ENCODE data around the gene ZNF624. TPM values are rescaled to one million over a fixed set of nuclear protein-coding genes. Genes with fewer than 3 reads are reported as not detected.

ZNF624 gene
- total RNA-seq, 1 donor from 2014 or later: 1.2 TPM

DNA sequence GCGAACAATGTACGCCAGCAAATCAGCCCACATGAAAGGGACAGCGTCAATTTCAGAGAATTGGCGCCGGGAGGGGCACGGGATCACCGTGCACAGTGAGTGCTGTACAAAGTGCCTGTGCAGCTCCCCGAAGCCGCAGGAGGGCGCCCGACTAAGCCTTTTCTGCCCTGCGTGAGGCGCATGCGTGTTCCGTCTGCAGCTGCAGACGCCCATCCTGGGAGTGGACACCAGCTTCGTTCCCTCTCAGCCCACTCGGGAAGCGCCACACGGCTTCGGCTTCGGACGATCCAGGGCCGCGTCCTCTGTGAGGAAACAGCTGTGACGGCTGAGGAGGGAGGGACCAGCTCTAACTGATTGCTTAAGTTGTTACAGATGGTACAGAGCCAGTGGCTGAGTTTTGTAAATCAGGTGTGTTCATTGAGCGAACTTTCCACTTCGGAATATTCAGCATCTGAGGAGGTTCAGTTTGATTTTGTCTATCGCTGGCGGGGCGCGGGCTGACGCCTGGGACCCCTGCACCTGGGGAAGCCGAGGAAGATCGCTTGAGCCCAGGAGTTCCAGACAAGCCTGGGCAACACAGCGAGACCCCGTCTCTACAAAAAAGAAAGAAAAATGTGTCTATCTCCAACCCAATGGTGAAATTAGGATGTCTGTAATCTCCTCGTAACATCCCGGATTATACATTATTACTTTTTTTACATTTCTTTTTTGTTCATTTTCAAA is 69.2 kb downstream of the ZNF624 start:
- Histone ChIP-seq H3K27me3 (ENCODE audit: low read depth) (peaks cover 10% of the 10 kb centered on the region), H3K4me1 (peaks cover 15% of the 10 kb centered on the region), H3K36me3 (no peaks in the 10 kb centered on the region), H3K4me3 (peak overlapping the region; percentile 57), H3K9me3 (replicated peaks) (no peaks in the 10 kb centered on the region), H3K27ac (replicated peaks) (peak overlapping the region; percentile 63)
- intact Hi-C loops (cut with micrococcal nuclease): loop anchor here (10.0 kb wide), 1 partner anchor 60 kb away; no protein-coding TSS in a partner anchor
- TF ChIP-seq CTCF (IDR thresholded peaks at IDR 0.05; ENCODE audit: borderline replicate concordance): peak; percentile 98
- DNase-seq: peak; percentile 94

DNA sequence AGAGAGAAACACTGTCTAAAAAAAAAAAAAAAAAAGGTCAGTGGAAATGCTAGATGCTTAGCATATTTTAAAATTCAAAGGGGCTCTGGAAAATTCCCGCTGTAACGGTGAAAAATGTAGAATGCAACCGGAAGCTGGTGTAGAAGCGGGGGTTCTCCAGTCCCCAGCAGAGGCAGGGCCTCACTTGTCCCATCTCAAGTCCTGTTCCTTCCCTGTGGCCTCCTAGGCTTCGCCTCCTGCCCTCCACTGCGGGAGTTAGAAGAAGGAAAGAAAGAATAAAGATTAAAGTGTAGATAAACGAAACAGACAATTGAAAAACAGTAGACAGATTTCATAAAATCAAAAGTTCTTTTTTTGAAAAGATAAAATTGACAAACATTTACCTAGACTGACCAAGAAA is 69.9 kb downstream of the ZNF624 start:
- peaks cover 11% of the 10 kb centered on the region for H3K4me1 ChIP-seq
- H3K9me3 ChIP-seq (replicated peaks): no peaks in the 10 kb centered on the region
- intact Hi-C loops (cut with micrococcal nuclease): loop anchor here (10.0 kb wide), 1 partner anchor 61 kb away; no protein-coding TSS in a partner anchor
- no peak for DNase-seq
- peak overlapping the region; percentile 63 for H3K27ac ChIP-seq (replicated peaks)
- peak overlapping the region; percentile 57 for H3K4me3 ChIP-seq
- no peak for TF ChIP-seq CTCF (IDR thresholded peaks at IDR 0.05; ENCODE audit: borderline replicate concordance)
- no peaks in the 10 kb centered on the region for H3K36me3 ChIP-seq
- H3K27me3 ChIP-seq (ENCODE audit: low read depth): peaks cover 13% of the 10 kb centered on the region

GRCh38 chr17:16573466-16573865 is 80.2 kb downstream of the ZNF624 start:
- Histone ChIP-seq H3K4me1 (peaks cover 8% of the 10 kb centered on the region), H3K36me3 (no peaks in the 10 kb centered on the region), H3K27me3 (ENCODE audit: low read depth) (peaks cover 12% of the 10 kb centered on the region), H3K27ac (replicated peaks) (no peak overlapping the region), H3K4me3 (no peak overlapping the region), H3K9me3 (replicated peaks) (no peaks in the 10 kb centered on the region)
- no peak for TF ChIP-seq CTCF (IDR thresholded peaks at IDR 0.05; ENCODE audit: borderline replicate concordance)
- no peak for DNase-seq
- intact Hi-C loops (cut with micrococcal nuclease): no loop called here

Other genes with a start within 250 kb of the ZNF624 start
- gene TRPV2, start 238.3 kb downstream of the ZNF624 start, total RNA-seq: 6.7 TPM
- 0.96 TPM for gene LRRC75A, start 161.7 kb downstream of the ZNF624 start, total RNA-seq
- 9.9 TPM for gene ZNF287, start 84.6 kb downstream of the ZNF624 start, total RNA-seq
- gene CCDC144A, start 36.4 kb upstream of the ZNF624 start, total RNA-seq: 2.8 TPM